HG02870 (cell line): ENCODE measurements around the gene CACNA1C.

ENCODE experiments used
- ATAC-seq: cut with Tn5 transposase; IDR thresholded peaks from one replicate; pipeline ENCODE4 v1.9.1; 2021; ENCODE audit warnings: mild to moderate bottlenecking, moderate library complexity; ENCODE audit not compliant: unreplicated experiment

CACNA1C gene

DNA sequence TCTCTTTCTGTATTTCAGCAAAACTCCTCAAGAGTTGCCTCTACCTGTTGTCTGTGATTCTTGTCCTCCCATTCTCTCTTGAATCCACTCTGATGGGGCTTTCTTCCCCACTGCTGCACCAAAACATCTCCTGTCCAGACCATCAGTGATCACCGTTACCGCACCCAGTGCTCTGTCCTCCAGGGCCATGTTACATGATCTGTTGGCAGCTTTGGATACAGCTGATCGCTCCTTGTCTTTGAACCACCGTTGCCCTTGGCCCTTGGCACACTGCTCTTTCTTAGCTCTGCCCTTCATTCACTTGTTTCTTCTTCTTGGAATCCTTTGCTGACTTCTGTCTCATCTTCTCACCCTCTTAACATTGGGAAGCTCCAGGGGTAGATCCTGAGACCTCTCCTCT is 408.3 kb downstream of the CACNA1C start:
- no peak for ATAC-seq

DNA sequence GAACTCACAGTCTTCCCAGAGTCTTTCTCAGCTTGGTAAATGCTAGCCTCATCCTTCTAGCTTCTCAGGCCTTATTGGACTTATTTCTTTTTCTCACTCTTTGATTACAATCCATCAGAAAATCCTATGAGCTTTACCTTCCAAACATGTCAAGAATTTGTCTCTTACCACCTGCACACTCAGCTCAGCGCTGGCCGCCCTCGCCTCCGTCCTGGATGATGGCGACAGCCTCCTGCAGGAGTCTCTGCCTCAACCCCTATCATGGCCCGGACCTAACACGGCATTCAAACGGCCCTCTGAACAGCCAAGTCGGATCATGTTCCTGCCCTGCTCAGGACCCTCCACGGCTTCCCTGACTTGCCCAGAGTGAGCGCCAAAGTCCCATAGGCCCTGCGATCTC is 408.9 kb downstream of the CACNA1C start:
- ATAC-seq: no peak

DNA sequence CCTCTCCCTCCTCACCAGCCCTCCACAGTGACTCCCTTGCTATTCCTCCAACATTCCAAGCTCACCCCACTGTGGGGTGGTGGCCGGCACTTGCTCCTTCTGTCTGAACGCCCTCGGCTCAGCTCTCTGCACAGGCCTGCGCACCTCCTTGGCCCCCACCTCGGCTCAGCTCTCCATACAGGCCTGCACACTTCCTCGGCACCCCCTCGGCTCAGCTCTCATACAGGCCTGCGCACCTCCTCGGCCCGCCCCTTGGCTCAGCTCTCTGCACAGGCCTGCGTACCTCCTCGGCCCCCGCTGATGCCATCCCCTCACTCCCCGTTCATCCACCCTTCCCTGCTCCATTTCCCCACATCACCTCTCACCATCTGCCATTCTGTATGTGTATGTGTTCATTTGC is 409.3 kb downstream of the CACNA1C start:
- no peak for ATAC-seq

DNA sequence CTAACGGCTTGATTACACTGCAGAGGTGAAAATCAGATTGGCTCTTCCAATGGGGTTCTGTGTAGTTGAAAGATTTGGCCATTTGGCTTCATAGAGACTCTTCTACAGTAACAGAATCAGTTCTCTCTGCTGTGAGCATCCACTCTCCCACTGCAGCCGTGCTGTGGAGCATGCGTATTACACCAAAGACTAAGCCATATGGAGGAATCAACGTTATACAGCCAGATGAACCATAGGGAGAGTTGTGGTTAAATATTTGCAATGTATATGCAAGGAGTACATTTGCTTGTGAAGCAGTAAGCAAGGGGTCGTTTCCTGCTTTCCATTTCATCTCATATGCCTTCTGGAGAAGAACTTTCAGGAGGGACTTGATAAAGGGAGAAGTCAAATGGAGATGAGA is 410.9 kb downstream of the CACNA1C start:
- no peak for ATAC-seq

DNA sequence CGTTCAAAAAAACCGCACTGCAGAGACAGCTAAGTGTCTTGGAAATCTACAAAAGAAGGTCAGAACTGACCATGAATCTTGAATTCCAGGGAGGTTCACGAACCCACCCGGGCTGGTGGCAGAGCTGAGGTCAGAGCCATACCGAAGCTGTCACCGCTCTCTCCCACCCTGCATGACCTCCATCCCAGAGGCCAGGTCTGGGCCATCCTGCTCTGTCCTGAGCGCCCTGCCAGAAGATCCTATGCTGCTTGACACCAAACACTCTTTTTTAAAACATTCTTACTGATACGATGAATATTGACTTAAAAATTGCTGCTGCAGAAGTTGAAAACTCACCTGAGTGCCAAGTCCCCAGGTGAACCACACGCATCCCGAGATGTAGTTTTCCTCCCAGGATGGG is 412.9 kb downstream of the CACNA1C start:
- ATAC-seq: no peak

DNA sequence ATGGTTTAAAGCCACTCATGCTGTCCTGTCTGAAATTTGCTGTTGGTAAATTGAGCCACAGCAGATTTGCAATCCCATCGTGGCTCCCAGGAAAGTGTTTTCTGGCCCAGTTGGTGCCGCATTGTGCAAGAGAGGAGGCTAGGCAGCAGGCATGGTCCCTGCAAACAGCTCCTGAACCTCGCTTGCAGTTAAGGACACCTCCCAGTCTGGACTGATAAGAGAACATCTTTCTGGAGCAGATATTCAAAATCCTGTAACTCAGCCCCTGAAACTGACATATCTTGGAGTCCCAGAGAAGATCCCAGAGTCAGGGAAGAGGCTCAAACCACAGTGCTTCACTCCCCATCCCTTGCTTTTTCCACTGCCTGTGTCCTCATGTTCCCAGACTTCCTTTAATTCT is 413.4 kb downstream of the CACNA1C start:
- ATAC-seq: no peak

DNA sequence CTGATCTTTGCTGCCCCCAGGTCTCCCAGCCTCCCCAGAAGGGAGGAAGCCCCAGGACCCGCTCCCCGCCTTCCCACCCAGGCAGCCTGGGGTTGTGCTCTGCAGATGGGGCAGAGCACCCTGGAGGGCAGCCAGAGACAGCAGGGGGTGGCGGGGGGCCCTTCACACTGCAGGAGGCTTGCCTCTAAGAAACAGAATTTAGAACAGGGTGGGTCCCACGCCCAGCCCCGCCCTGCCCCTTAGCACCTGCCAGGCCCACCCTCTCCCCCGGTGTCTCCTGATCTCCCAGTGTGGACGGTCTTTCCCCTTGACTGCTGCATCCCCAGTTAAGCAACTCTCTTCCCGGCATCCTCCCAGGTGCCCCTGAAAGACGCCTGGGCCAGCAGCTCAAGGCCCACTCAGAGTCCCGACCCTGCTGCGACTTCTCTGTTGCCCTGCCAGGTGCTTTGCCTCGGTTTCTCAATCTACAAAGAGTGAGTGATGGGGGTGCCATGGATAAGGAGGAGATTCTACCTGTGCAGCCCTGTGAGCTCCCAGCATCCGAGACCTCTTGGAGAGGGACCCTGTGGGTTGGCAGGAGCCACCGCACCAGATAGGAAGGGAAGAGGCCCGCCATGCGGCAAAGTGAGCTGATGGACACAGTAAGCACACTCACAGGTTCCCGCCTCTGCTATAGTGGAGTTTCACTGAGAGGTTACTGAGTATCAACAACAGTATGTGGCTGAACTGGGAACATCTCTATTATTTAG is 414.8 kb downstream of the CACNA1C start:
- no peak for ATAC-seq

DNA sequence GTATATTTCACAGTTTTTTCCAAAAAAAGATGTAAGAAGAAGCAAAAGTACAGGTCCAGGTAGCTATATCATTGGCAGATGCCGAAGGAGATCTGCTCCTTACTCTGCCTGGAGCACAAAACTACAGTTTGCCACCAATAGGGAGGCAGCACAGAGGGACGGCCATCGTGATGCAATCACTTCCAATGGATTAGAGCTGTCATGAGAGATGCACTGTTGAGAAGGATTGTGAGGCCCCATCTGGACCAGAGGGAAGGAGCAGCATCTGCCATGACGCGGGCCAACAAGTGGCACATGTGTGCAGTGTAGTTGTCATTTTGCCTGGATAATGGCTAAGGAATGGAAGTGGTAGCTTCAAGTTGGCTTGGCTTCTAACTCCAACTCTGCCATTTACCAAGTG is 423.2 kb downstream of the CACNA1C start:
- no peak for ATAC-seq

DNA sequence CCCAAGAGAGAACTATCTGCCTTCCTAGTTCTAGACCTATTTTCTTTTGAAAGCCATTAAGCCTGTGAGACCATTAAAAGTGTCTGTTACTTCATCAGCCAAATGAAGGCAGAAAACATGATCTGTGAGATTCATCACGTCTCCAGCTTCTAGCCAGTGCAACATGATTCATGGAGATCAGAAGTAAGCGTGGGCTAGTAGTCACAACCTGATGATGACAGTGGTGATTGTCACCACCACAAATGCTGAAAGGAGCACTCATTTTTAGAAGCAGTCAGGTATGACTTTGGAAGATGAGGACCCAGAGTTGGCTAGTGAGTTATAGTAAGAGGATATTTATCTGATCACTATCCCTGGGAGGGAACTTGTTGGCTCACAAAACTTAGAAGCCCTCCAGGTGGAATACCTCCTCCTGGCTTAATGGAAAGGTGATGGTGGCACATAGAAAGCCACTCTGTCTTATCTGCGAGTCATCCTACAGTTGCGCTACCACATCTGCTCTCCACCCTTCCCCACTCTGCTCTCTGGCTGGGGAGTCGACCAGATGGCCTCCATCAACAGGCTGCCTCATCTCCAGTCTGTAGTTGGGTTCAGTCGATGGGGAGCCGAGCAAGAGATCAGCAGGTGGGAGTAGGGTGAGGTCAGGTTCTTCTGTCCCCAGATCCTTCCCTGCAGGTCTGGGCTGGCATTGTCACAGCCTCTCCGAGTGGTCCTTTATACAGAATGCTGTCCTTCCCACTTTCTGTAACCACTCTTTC is 424.4 kb downstream of the CACNA1C start:
- no peak for ATAC-seq

DNA sequence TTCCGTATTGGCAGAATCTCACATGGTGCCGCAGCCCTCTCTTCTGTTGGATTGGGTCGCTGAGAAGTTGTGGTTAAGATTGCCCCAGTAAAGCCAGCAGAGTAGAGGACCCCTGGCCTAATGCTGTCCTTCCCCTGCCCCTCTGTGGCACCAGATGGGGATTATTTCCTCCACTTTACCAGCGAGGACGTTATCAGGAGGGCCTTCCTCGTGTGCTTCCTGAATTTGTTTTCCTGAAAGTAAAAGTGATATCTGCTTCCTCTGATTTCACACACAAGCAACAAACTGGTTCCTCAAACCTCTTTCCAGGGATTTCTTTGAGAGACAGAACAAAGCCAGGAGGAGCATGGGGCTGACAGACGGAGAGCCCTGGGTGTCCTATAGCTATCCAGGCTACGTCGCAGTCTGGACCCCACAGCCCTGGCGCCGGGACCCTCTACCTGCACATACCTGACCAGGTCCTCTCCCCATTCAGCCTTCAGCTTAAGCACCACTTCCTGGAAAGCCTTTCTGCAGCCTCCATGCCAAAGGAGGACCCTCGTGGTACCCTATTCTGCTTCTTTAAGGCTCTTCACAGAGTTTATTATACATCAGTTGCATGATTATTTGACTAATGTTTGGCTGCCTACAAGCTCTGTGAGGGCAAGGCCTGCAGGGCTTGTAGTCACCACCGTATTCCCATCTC is 427.2 kb downstream of the CACNA1C start:
- no peak for ATAC-seq

DNA sequence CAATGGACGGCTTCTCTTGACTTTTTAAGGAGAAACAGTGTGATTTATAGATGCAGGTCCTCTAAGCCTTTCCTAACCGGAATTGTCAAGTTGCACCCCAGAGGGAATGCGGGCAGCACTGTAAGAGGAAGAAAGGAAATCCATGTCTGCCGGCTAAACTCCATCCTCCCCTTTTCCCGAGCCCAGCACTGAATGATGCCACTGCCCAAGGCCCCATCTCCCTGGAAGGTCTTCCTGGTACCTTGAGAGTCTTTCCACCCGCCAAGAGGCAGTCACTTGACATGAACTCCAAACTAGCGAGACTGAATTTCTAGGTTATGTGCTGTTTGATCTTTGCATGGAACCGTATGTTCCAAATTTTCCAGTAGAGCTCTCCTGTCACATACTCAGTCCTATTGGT is 428.6 kb downstream of the CACNA1C start:
- ATAC-seq: no peak

DNA sequence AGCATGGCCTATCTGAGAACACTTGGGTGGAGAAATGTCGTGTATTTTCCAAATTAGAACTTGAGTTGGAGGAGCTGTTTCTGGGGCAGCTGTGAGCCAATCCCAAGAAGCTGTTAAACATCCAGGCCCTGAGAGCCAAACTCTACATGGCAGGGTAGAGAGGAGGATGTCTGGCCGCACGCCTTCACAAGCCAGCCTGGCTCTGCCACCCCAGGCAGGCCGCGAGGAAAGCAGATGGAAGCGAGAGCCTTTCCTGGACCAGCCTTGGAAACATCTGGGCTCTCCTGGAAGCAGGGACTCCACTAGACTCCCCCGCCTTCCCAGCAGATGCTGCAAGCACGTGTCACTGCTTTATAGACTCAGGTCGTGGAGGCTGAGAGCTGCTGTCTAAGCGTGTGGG is 429.2 kb downstream of the CACNA1C start:
- no peak for ATAC-seq

DNA sequence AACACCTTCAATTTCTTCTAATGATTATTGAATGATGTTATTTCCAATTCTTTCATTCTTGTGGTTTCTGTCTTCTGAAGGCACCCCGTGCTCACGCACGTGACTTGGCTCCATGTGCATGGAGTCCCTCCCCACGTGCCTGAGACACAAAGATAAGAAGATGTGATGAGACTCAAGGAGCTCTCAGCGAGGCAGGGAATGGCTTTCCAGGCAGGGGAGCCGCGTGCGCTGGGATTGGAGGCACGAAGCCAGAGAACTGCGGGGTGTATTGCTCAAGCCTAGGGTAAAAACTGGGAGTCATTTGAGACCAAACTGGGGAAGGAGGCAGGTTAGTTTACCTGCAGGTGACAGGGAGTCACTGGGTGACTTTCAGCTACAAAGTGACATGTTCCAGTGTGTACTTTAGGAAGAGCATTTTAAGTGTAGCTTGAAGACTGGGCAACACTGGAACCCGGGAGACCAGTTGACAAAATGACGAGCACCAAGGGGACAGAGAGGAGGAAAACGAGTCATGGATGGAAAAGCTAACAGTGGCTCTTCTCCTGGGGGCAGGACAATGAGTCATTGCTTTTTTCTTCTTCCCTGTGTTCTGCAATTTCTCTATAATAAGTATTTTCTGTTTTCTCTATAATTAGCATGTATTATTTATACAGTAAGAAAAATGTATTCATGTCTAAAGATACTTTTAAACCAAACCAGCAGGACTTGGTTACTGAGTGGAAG is 430.3 kb downstream of the CACNA1C start:
- no peak for ATAC-seq

DNA sequence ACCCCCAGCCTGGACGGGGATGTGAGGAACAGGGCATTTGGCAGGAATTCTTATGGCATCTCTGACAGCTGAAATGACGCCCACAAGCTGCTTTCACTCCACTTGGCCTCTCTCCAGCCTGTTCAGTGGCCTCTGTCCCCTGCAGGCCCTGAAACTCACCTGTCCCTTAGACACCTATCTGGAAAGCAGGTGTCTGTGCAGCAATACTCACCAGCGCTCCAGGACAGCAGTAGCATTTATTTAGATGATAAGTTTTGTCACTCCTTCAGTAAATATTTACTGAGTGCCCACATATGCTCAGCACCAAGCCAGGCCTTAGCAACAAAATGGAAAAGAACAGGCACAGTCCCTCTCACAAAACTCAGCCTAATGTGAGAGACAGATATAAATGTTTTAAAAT is 430.9 kb downstream of the CACNA1C start:
- no peak for ATAC-seq

DNA sequence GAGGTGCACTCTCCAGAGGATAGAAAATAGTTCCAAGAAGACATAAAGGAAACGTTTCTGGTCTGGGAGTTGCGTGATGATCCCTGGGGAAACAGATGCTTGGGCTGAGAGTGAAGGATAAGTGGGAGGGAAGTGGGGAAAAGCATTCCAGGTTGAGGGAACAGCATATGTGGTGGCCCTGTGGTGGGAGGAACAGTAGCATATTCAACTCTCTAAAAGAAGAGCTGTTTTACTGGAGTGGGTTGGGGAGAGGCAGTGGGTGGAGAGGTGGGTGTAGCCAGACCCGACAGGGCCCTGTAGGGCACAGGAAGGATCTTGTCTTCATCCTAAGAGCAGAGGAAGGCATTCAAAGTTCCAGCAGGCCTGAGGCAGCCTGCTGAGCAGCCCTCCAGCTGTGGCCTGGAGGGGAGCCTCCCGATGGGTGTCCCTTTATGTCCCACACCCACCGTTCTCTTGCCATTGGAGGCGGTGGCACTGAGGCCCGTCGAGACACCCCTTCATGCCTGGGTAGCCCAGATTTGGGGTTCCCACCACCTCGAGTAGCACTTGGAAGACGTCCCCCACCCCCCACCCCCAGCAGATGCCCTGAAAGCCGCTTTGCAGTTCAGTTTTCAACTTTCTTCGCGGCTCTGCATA is 431.5 kb downstream of the CACNA1C start:
- ATAC-seq: no peak

DNA sequence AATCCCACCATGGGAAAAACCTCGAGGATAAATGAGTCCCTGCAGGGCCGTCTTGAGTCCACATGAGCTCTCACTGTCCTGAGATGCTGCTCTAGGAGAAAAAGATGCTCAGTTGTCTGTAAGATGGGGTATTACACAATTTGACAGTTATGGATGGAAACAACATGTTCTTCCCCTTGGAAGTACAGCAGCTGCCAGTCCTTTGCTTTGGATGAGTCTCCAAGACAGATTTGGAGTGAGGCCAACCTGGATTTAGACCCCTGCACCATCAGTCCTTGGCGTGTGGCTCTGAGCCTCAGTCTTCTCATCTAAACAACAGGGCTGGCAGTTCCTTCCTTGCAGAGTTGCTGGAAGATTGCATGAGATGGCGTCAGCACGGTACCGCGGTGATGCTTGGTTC is 432.9 kb downstream of the CACNA1C start:
- ATAC-seq: no peak

DNA sequence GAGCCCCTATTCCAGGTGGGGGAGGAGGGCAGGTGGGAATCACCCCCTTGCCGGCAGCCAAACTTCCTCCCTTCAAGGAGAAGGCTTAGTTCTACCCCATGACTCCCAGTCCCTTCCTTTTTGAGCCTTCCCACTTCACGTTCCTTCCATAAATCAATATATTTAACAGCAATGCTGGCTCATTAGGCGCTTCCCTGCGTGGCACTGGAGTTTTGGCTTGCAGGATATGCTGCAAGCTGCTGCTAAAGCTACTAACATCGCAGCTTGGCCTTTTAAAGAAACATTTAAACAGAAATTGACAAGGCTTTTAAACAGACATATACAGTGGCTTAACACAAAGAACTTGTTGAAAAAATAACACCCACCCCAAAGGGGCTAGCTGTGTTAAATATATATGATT is 434.0 kb downstream of the CACNA1C start:
- ATAC-seq: no peak

DNA sequence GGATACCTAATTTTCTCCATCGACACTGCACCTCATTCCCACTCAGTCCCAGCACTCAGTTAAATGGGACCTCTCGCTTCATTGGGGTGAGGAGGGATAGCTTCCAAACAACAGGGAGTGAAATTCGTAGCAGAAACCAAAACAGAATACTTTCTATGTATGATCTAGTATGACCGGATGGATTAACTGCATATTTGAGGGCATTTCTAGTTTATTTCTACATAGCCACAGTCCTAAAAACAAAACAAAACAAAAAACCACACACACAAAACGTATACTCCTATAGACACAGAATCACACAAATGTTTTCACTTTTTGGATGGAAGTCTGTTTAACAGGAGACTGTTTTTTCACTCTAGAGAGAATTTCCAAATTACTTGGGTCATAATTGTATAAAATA is 434.5 kb downstream of the CACNA1C start:
- ATAC-seq: no peak

DNA sequence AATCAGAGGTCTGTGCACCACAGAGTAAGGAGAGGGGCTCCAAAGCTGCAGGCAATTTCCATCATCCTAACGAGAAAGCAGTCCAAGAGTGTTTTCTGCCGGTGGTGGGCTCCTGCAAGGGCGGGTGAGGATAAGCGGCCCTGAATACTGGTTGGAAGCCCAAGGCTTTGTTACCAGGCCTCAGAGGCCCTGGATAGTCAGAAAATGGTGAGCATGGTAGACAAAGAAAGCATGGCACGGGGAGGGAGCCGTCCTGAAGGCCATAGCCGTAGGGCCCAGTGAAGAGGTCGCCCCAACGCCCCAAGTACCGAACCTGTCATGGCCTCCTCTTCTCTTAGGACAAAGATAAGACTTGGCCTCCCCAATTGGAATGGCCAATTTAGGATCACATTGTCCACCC is 435.3 kb downstream of the CACNA1C start:
- ATAC-seq: no peak

DNA sequence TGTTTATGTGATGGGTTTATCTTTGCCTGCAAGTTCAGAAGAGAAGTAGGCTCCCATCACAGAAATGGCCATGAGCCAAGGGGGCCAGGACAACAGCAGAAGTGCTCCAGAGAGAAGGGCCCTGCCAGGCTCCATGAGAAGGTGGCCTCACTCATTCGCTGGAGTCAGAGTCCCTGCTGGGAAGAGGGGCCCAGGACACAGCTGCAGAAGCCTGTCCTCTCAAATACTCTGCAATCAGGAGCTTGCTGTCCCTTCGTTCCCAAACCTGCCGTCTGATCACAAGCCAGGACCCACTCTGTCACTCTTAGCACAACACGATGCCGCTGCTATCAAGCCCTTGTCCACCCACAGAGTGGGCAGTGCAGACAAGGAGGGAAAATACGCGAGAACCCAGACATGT is 435.8 kb downstream of the CACNA1C start:
- ATAC-seq: no peak

DNA sequence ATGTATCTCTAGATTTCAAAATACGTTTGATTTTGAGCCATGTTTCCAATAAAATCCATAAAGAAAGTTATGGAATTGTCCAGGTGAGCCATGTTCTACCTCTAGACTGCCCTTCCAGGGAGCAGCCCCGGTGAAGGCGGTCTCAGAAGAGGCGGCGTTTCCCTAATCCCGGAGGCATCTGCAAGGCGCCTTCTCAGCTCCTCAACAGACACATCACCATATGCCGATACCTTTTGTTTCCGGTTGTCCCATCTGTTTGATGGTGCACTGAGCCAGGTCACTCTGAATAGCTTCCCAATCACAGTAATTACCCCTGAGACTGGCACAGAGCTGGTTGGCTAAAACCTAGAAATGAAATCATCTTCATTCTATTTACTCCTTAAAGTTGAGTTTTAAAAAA is 436.5 kb downstream of the CACNA1C start:
- no peak for ATAC-seq
